Psoas muscle (tissue), 8 donors: ENCODE results near the gene C10orf53. TPM values are rescaled to one million over a fixed set of nuclear protein-coding genes. Genes with fewer than 3 reads are reported as not detected.
"Not testable (repeated sequence)": the region's sequence is repeated elsewhere in the genome, so short reads cannot be mapped to it uniquely, and the experiment has no call there.

Experiments used
- ATAC-seq, 4 donors: fragments of 200-7000 bp; cut with Tn5 transposase; one replicate each; pipeline ENCODE4 v1.9.1; 2020; ENCODE audit warnings: moderate library complexity in 3 of 4, mild to moderate bottlenecking in 2 of 4
- DNase-seq, 2 donors: peaks; one replicate each; pipeline ENCODE4 v3.0.0-alpha.2; 2020
- H3K27ac ChIP-seq: fragments of 200-600 bp; one replicate; pipeline ENCODE4 v1.8.0; 2022
- H3K27me3 ChIP-seq, 3 donors: fragments of 200-600 bp in 1 of 3; one replicate each; pipeline versions ENCODE4 v1.6.1 to v1.8.0; 2013 to 2022; ENCODE audit warnings: low read length in 2 of 3, mild to moderate bottlenecking in 2 of 3, moderate library complexity in 1 of 3; ENCODE audit not compliant: insufficient read depth in 3 of 3
- H3K36me3 ChIP-seq, 2 donors: fragments of 200-600 bp in 1 of 2; one replicate each; pipeline versions ENCODE4 v1.6.1 to v1.8.0; 2013 to 2022; ENCODE audit warnings: low read depth in 1 of 2, mild to moderate bottlenecking in 1 of 2, moderate library complexity in 1 of 2; ENCODE audit not compliant: insufficient read depth in 1 of 2
- H3K4me1 ChIP-seq: fragments of 200-600 bp; one replicate; pipeline ENCODE4 v1.8.0; 2022
- H3K4me3 ChIP-seq: fragments of 200-600 bp; one replicate; pipeline ENCODE4 v1.8.0; 2022; ENCODE audit warnings: mild to moderate bottlenecking
- H3K9me3 ChIP-seq: fragments of 200-600 bp; one replicate; pipeline ENCODE4 v1.8.0; 2022
- WGBS, 3 donors: extraction: QIAGEN DNeasy Blood & Tissue Kit; methylation state at CpG; one replicate each; pipeline versions ENCODE4 v1.1.6 to v1.1.7; 2013; 5-methylcytosine and 5-hydroxymethylcytosine counted together
- intact Hi-C, 2 donors: fragments of 100-400 bp; cut with DNase I; formaldehyde crosslinking; loops; one replicate each; pipeline versions ENCODE4 v1.11.0 to v1.14.2; 2022
- polyA plus RNA-seq, 3 donors: library from polyadenylated mRNA; stranded (reverse); fragments of 200-250 nt; gene quantifications; one replicate each; pipeline ENCODE4 v1.2.3, GENCODE V29; 2013
- total RNA-seq, 4 donors: library from RNA; stranded (reverse); fragmentation: NEBNext Ultra II Directional in 2 of 4; extraction: Animal tissue kit (Norgen Biotek cat#: 25700) in 2 of 4; gene quantifications; one replicate each; pipeline versions ENCODE4 v1.2.1 to v1.2.4, GENCODE V29; 2021 to 2023
- TF ChIP-seq, protein P1 (sequence below): fragments of 200-600 bp; IDR thresholded peaks from one replicate; pipeline ENCODE4 v1.8.0; 2022; ENCODE audit warnings: antibody characterized with exemption
- donor health status: healthy with polysubstance abuse.
- donor health status: DM: no; HTN: no; CAD: no; lungs with moderate emphysema.
- donor health status: Bipolar disorder and iron deficiency.
- donor health status: healthy.
- donor health status: DM: yes; HTN: yes; CAD: no.
- donor health status: DM: no; HTN: no; CAD: no.
- donor health status: DM: no; HTN: no; CAD: no.
- donor health status: DM: yes; HTN: yes; CAD: no.

Gene C10orf53
- total and polyA plus RNA-seq, 7 donors, result not detected

DNA sequence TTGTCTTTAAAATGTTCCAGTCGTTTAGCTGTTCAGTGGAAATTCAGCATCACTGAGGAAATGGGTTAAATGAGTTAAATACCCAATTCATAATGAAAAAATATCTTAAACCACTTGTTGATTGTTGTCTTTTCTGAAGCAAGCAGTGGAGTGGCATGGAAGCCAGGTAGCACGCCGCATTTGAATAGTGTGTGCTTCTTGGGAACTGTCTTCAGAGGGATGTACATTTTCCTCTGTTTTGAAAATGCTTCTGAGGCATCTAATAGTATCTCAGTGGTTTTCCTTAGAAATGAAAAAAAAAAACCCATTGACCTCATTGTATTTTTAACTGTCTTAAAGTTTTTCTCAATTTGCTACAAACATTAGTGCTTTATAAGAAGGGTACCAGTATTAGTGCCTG lies 28.1 kb downstream of the C10orf53 start:
- no peaks in the 10 kb centered on the region for H3K36me3 ChIP-seq
- H3K4me3 ChIP-seq, result no peak overlapping the region
- DNase-seq, result no peak
- peaks cover 3% of the 10 kb centered on the region for H3K9me3 ChIP-seq
- intact Hi-C loops, result no loop called here
- TF ChIP-seq, protein P1, sequence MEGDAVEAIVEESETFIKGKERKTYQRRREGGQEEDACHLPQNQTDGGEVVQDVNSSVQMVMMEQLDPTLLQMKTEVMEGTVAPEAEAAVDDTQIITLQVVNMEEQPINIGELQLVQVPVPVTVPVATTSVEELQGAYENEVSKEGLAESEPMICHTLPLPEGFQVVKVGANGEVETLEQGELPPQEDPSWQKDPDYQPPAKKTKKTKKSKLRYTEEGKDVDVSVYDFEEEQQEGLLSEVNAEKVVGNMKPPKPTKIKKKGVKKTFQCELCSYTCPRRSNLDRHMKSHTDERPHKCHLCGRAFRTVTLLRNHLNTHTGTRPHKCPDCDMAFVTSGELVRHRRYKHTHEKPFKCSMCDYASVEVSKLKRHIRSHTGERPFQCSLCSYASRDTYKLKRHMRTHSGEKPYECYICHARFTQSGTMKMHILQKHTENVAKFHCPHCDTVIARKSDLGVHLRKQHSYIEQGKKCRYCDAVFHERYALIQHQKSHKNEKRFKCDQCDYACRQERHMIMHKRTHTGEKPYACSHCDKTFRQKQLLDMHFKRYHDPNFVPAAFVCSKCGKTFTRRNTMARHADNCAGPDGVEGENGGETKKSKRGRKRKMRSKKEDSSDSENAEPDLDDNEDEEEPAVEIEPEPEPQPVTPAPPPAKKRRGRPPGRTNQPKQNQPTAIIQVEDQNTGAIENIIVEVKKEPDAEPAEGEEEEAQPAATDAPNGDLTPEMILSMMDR, result no peak
- H3K27ac ChIP-seq, result no peak overlapping the region
- no peaks in the 10 kb centered on the region for H3K4me1 ChIP-seq
- ATAC-seq, result no peak
- 73 to 76% (median 73%) methylated on average over 3 of the region's 3 CpGs for WGBS, 3 donors
- peaks cover 0 to 2% (median 0%) of the 10 kb centered on the region in 3 donors for H3K27me3 ChIP-seq

DNA sequence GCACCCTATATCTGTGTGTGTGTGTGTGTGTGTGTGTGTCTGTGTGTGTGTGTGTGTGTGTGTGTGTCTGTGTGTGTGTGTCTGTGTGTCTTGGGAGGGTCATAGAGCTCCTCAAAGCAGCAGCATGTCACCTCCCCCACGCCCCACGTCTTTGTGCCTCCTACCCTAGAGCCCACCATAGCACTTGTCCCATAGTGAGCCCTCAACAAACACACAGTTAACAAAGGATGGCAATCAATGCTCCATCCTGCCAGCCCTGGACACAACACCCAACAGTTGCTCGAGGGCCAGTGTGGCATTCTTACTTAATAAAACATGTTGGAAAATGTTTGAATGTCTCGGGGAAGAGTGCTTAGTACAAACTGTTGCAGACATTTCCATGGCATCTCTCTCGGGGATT lies 30.5 kb downstream of the C10orf53 start:
- 52 to 63% (median 56%) methylated on average over 5 of the region's 5 CpGs for WGBS, 3 donors
- ATAC-seq (no peak), DNase-seq (no peak)

DNA sequence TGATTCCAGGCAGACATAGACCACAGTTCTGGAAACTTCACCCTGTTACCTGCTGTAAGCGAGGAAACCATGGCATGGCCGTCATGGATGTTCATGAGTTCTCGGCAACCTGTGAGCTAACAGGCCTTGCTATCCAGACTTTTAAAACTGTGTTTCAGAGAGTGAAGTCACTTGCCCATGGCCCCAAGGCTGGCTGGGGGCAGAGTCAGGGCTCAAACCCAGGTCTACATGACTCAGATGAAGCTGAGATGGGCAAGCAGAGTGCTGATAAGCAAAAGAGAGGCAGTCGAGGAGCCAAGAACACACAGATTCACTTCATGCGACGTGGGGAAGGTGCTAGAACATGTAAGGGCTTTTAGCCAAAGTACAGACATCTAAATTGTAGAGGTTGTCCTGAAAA lies 31.5 kb downstream of the C10orf53 start:
- H3K36me3 ChIP-seq, result no peaks in the 10 kb centered on the region
- TF ChIP-seq, protein P1, result no peak

More for the DNA sequence above, 30.5 kb downstream of the C10orf53 start:
- Histone ChIP-seq H3K4me1 (no peaks in the 10 kb centered on the region), H3K4me3 (no peak overlapping the region), H3K27ac (no peak overlapping the region), H3K9me3 (peaks cover 3% of the 10 kb centered on the region), H3K36me3 (no peaks in the 10 kb centered on the region), H3K27me3 (peaks cover 0 to 2% (median 0%) of the 10 kb centered on the region in 3 donors)
- TF ChIP-seq, protein P1, result no peak
- intact Hi-C loops, result no loop called here

DNA sequence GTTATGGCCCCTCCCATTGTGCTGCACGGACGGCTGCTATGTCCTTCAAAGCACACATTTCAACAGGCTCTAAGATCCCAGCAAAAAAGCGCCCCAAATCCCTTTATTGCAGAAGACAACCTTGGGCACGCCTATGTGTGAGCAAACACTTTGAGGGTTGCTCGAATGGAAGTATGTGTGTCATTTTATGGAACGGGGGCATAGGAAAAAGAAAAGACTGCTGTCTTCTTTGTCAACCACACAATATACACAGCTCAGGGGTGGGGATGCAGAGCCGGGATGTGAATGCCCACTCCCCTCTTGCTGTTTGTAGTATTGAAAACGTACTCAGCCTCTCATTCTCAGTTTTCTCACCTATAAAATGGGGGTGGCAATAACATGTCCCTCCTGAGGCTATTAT lies 32.0 kb downstream of the C10orf53 start:
- Histone ChIP-seq H3K9me3 (no peaks in the 10 kb centered on the region), H3K27ac (no peak overlapping the region), H3K4me3 (no peak overlapping the region), H3K27me3 (peaks cover 0 to 2% (median 0%) of the 10 kb centered on the region in 3 donors), H3K36me3 (no peaks in the 10 kb centered on the region), H3K4me1 (no peaks in the 10 kb centered on the region)
- TF ChIP-seq, protein P1, result no peak
- DNase-seq (no peak), ATAC-seq (no peak)
- WGBS, 3 donors, result 47 to 55% (median 50%) methylated on average over 8 of the region's 8 CpGs
- intact Hi-C loops, result no loop called here

More for the DNA sequence above, 31.5 kb downstream of the C10orf53 start:
- Histone ChIP-seq H3K27me3 (peaks cover 0 to 2% (median 0%) of the 10 kb centered on the region in 3 donors), H3K27ac (no peak overlapping the region), H3K4me3 (no peak overlapping the region), H3K4me1 (no peaks in the 10 kb centered on the region), H3K9me3 (peaks cover under 1% of the 10 kb centered on the region)
- intact Hi-C loops, result no loop called here
- DNase-seq (no peak), ATAC-seq (no peak)
- 74 to 77% (median 74%) methylated on average over 6 of the region's 6 CpGs for WGBS, 3 donors

DNA sequence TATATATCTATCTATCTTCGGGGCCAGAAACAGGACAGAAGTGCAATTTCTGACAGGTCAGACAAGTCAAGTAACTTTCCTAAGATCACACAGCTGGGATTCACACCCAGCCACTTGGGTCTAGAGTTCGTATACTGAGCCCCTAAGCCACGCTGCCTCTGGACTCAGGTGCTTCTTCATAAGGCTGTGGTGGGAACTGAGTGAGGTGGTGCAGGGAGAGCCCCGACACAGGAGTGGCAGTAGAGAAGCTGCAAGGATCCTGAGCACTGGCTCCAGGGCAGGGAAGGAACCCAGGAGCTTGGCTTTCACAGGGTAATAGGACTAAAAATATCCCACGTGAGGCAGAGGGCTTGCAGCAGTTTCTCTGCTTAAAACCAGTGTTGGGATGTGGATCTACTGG lies 33.8 kb downstream of the C10orf53 start:
- Histone ChIP-seq H3K27me3 (peaks cover 0 to 2% (median 0%) of the 10 kb centered on the region in 3 donors), H3K4me3 (no peak overlapping the region), H3K27ac (no peak overlapping the region), H3K36me3 (no peaks in the 10 kb centered on the region), H3K4me1 (no peaks in the 10 kb centered on the region), H3K9me3 (no peaks in the 10 kb centered on the region)
- 69 to 91% (median 72%) methylated on average over 5 of the region's 5 CpGs for WGBS, 3 donors
- TF ChIP-seq, protein P1, result no peak
- DNase-seq (no peak), ATAC-seq (no peak)
- intact Hi-C loops, result no loop called here

DNA sequence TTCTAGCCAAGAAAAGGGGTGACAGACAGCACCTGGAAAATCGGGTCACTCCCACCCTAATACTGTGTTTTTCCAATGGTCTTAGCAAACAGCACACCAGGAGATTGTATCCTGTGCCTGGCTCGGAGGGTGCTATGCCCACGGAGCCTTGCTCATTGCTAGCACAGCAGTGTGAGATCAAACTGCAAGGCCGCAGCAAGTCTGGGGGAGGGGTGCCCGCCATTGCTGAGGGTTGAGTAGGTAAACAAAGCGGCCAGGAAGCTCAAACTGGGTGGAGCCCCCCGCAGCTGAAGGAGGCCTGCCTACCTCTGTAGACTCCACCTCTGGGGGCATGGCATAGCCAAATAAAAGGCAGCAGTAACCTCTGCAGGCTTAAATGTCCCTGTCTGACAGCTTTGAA lies 35.7 kb downstream of the C10orf53 start:
- intact Hi-C loops, H3K27ac ChIP-seq, H3K4me1 ChIP-seq, H3K4me3 ChIP-seq, H3K9me3 ChIP-seq, DNase-seq, ATAC-seq, H3K36me3 ChIP-seq, H3K27me3 ChIP-seq: not testable (repeated sequence)
- 85 to 92% (median 92%) methylated on average over 7 of the region's 7 CpGs for WGBS, 3 donors
